ENCODE results near the gene DTD2. TPM values are rescaled to one million over a fixed set of nuclear protein-coding genes. Genes with fewer than 3 reads are reported as not detected.
"Not testable (repeated sequence)": the region's sequence is repeated elsewhere in the genome, so short reads cannot be mapped to it uniquely, and the experiment has no call there.

DTD2 gene
- total RNA-seq, 1 donor from 2014 or later = 22.3 TPM

GRCh38 chr14:31449136-31449535 lies 8.2 kb downstream of the DTD2 start:
- ATAC-seq (no peak), DNase-seq (ENCODE audit: low spot score) (no peak)
- intact Hi-C loops (cut with DNase I) = no loop called here

DNA sequence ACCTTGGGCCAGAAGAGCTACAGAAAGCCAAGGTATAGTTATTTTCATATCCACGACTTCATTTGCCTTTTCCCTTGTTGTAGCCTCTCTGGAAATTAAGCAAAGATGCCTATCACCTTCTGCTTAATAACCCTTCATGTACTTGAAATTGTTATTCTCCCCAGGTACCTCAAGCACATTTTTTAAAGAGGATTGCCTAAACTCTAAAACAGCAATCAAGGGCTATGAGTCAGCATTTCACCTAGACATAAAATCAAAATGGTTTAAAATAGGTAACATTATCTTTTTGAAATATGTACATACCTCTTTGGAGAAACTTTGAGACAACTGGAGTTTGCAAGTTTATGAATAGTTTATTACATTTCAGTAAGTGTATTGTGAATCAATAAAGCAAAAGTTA lies 11.6 kb downstream of the DTD2 start:
- ATAC-seq (no peak), DNase-seq (ENCODE audit: low spot score) (no peak)
- intact Hi-C loops (cut with DNase I) = no loop called here

DNA sequence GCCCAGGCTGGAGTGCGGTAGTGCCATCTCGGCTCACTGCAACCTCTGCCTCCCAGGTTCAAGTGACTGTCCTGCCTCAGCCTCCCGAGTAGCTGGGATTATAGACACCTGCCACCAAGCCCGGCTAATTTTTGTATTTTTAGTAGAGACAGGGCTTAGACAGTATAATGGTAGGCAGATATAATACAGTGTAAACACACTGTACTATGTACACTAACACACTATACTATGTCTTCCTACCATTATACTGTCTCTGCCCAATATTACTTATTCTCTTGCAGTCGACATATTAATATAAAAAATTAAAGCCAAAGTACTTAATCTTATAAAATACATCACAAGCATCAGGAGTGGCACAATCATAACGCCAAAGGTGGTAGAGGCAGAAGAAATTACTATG lies 15.0 kb downstream of the DTD2 start:
- intact Hi-C loops (cut with DNase I) = no loop called here
- ATAC-seq = no peak
- DNase-seq (ENCODE audit: low spot score) = no peak

DNA sequence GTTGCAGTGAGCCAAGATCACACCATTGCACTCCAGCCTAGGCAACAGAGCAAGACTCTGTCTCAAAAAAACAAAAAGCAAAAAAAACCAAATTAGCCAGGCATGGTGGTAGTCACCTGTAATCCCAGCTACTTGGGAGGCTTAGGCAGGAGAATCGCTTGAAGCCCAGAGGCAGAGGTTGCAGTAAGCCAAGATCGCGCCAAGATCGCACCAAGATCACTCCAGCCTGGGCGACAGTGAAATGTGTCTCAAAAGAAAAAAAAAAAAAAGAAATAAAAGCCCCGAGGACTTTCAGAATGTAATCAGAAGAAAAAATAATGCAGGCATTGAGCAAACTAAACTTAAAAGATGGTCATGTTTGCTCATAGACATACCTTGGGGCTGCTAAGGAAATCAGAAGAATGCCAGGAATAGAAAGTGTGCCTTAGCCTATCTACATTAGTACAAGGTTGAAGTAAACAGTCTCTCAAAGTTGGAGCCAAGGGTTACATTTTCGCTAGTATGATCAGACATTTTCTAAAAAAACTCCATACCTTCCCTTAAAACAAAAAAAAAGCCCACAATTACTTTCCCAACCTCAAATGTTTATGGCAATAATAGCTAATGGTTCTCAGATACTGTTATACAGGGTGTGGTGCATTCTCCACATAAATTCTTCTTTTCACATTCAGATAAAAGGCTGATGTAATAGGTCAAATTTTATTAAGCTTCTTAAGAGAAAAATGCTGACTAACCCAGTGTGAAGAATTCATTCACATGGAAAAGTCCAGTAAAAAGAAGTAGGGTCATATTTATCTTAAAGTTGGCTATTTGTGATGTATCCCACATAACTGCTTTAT lies 15.8 kb downstream of the DTD2 start:
- intact Hi-C loops (cut with DNase I) = no loop called here
- peak; percentile 55 for ATAC-seq
- no peak for DNase-seq (ENCODE audit: low spot score)

GRCh38 chr14:31440280-31440679 lies 17.0 kb downstream of the DTD2 start:
- intact Hi-C loops (cut with DNase I) = no loop called here
- DNase-seq (ENCODE audit: low spot score) (no peak), ATAC-seq (no peak)

DNA sequence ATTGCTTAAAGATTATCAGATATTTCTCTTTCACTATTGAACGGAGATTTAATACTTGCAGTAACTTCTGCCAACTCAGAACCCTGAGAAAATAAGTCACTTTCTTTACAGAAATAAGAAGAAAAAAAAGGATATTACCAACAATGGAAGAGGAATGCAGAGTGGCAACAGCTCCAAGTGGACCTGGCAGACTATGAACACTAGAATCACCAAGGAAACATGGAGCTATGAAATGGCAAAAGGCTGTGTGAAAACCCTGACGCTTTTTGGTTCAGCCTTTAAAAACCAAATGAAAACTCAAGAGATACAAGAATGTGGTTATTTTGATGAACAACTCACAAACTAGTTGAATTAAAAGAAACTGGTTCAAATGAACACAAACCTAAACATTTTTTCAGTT lies 17.7 kb downstream of the DTD2 start:
- ATAC-seq = no peak
- intact Hi-C loops (cut with DNase I) = no loop called here
- no peak for DNase-seq (ENCODE audit: low spot score)

GRCh38 chr14:31437045-31437691 lies 20.1 kb downstream of the DTD2 start:
- not testable (repeated sequence) for ATAC-seq; DNase-seq (ENCODE audit: low spot score)
- intact Hi-C loops (cut with DNase I) = loop anchor here (2.0 kb wide), 1 partner anchor 72 kb away; no protein-coding TSS in a partner anchor

- ATAC-seq (peak; percentile 91), DNase-seq (ENCODE audit: low spot score) (no peak)
- intact Hi-C loops (cut with DNase I) = no loop called here
These were observed 22.0 kb downstream of the DTD2 start for GRCh38 chr14:31435276-31435675.

- DNase-seq (ENCODE audit: low spot score) = no peak
- intact Hi-C loops (cut with DNase I) = no loop called here
- ATAC-seq = no peak
These were observed 26.6 kb downstream of the DTD2 start for GRCh38 chr14:31430634-31431264.

DNA sequence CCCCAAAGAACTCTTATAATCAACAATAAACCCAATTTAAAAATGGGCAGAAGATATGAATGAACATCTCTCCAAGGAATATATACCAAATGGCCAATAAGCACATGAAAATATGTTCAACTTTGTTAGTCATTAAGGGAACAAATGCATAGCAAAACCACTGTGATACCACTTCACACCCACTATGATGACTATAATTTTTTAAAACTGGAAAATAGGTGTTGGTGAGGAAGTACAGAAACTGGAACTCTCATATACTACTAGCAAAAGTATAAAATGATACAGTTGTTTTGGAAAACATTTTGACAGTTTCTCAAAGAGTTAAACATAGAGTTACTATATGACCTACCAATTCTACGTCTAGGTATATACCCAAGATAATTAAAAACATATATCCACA lies 27.5 kb downstream of the DTD2 start:
- intact Hi-C loops (cut with DNase I) = no loop called here
- DNase-seq (ENCODE audit: low spot score) = no peak
- no peak for ATAC-seq

DNA sequence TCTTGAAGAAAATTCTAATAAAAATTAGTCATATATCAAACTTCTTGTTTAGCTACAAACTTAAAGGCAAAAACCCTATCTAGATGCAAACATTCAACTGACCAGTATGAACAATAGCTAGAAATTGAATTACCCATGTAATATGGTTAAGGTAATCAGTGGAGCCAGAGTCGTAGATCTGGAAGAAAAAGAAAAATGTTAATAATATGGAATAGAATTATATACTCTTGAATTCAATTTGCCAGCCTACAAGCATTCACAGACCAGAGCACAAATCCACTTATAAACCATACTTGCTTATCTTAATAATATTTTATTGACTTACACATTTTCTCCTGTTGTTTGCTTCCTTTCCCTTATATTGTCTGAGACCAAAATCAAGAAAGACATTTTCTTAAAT lies 29.3 kb downstream of the DTD2 start:
- ATAC-seq (no peak), DNase-seq (ENCODE audit: low spot score) (no peak)
- intact Hi-C loops (cut with DNase I) = no loop called here

GRCh38 chr14:31426663-31427062 lies 30.6 kb downstream of the DTD2 start:
- ATAC-seq = no peak
- intact Hi-C loops (cut with DNase I) = no loop called here
- no peak for DNase-seq (ENCODE audit: low spot score)

DNA sequence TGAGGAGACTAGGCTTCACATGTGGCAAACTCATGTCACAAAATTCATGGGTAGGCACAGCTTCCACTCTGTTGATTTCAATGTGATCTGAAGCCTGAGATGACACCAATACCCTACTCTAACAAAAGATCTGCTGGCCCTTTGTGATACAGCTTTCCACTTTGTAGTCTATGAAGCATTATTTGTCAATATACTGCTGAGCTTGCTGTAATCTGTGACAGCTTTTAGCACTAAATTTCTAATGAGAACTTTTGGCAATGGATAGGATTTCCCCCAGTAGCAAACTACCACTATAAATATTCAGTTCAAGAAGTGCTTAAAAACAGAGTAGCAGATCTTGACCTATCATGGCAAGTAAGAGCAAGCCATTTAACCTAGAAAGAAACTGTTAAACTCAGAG lies 31.4 kb downstream of the DTD2 start:
- DNase-seq (ENCODE audit: low spot score) (no peak), ATAC-seq (no peak)
- intact Hi-C loops (cut with DNase I) = no loop called here

GRCh38 chr14:31421200-31421599 lies 36.1 kb downstream of the DTD2 start:
- intact Hi-C loops (cut with DNase I) = no loop called here
- ATAC-seq = no peak
- no peak for DNase-seq (ENCODE audit: low spot score)

GRCh38 chr14:31420319-31421111 lies 36.8 kb downstream of the DTD2 start, which contains the start of gene HEATR5A:
Gene HEATR5A (minus strand): TSS chr14:31420550. CDS start chr14:31402975, 17,575 bp downstream.
- ATAC-seq = peak; percentile 99

GRCh38 chr14:31419967-31420318 lies 37.4 kb downstream of the DTD2 start:
- ATAC-seq (peak; percentile 76), DNase-seq (ENCODE audit: low spot score) (peak; percentile 74)
- intact Hi-C loops (cut with DNase I) = no loop called here

More at GRCh38 chr14:31420319-31421111, 36.8 kb downstream of the DTD2 start, which contains the start of gene HEATR5A:
- peak; percentile 97 for DNase-seq (ENCODE audit: low spot score)
- intact Hi-C loops (cut with DNase I) = no loop called here

DNA sequence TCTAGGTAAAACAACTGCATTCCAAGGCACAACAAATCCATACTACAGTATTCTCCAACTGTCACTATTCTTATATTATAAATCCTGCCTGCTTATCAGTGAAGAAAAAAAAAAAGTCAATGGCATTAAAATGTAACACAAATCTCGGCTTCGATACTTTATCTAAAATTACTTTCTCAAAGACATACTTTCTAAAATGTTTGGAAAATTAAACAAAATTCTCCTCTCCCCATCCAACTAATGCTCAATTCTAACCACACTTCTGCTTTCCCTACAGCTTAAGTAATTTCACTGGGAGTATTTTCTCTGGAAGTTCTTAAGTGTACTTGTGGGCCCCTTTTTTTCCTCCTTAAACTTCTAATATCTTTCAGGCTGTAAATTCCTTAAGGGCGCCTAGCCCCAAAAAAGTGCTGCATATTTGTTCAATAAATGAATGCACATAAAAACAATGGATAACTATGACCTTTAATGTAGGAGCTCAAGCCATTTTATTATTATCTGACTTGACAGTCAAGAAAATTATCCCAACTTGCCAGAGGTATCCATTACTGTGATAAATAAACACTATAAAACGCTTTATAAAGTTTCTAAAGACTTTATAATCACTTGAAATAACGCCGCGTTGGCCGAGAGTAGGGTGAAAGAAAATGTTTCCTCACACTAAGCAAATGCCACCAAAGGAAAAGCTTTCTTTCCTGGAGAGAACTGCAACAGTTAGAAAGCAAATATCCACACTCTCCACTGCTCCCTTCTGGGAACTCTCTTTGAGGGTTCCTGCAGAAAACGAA lies 37.9 kb downstream of the DTD2 start:
- intact Hi-C loops (cut with DNase I) = no loop called here
- DNase-seq (ENCODE audit: low spot score) (no peak), ATAC-seq (no peak)

DNA sequence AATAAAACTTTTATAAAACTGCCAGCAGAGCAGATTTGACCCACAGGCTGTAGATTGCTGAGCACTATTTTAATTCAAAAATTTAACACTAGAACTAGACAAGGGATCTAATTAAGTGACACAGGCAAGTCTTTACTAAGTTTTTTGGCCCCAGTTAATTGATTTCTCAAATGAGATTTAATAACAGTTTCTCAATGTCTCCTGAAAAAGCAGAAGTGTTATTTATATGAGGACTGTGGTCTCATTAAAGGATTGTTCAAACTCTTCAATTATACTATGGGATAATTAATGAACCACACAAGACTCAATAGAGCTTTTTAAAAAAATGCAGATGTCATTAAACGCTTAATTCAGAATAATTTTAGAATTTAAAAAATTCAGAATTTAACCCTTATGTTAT lies 38.9 kb downstream of the DTD2 start:
- ATAC-seq (no peak), DNase-seq (ENCODE audit: low spot score) (no peak)
- intact Hi-C loops (cut with DNase I) = no loop called here

All from sciatic nerve (tissue), 2 donors.